ENCODE measurements around the gene PRKG2. TPM values are rescaled to one million over a fixed set of nuclear protein-coding genes. Genes with fewer than 3 reads are reported as not detected.

The PRKG2 gene
- total and polyA plus RNA-seq, 10 of the 15 experiments (the other 5 are each of a cell fraction or from before 2014, with no cell fraction given): not detected

- H3K27me3 ChIP-seq (replicated peaks in 1 of 2; ENCODE audit: control insufficient read depth in 2 of 2, insufficient read depth in 2 of 2, low read length in 1 of 2): no peaks in the 10 kb centered on the region
- ATAC-seq: no peak
- no peak for FAIRE-seq
- no peak overlapping the region for H3K4me2 ChIP-seq (ENCODE audit: control insufficient read depth, insufficient read depth)
- no peak overlapping the region for H2AFZ ChIP-seq (ENCODE audit: control insufficient read depth, low read depth, low read length)
- no peak overlapping the region for H3K9ac ChIP-seq (ENCODE audit: control insufficient read depth, insufficient read depth, low read length)
- H3K27ac ChIP-seq (ENCODE audit: control insufficient read depth, insufficient read depth): no peak overlapping the region
- no peak for DNase-seq (ENCODE audit: low read depth, low spot score)
- H3K79me2 ChIP-seq (ENCODE audit: control insufficient read depth, insufficient read depth, low read length): no peaks in the 10 kb centered on the region
- RAD21 ChIA-PET (ENCODE audit: unreplicated experiment): no interaction called here
- 0% methylated on average over 1 of the region's 1 CpG for WGBS (ENCODE audit: insufficient coverage, insufficient replicate concordance, low lambda C conversion rate, missing lambda C conversion rate)
- intact Hi-C loops (cut with micrococcal nuclease; ENCODE audit: unreplicated experiment): no loop called here
- in situ Hi-C loops (cut with MboI): no loop called here
- no peaks in the 10 kb centered on the region for H3K4me1 ChIP-seq (ENCODE audit: control insufficient read depth, insufficient read depth, low read length)
- H3K4me3 ChIP-seq: no peak overlapping the region
- CTCF ChIA-PET: no interaction called here
- POLR2A ChIA-PET: no interaction called here
- no TSS peak for BruUV-seq (replicated peaks)
- SMC1A ChIA-PET (ENCODE audit: uncharacterized antibody, unreplicated experiment): no interaction called here
- no peaks in the 10 kb centered on the region for H4K20me1 ChIP-seq (ENCODE audit: control insufficient read depth, insufficient read depth)
- H3K9me3 ChIP-seq (replicated peaks; ENCODE audit: control insufficient read depth, insufficient read depth, low read length): no peaks in the 10 kb centered on the region
- no peaks in the 10 kb centered on the region for H3K36me3 ChIP-seq (ENCODE audit: control insufficient read depth in 2 of 2, insufficient read depth in 2 of 2, low read length in 1 of 2)
- no peak for TF ChIP-seq ZSCAN29 (IDR thresholded peaks at IDR 0.05)
- no peak for TF ChIP-seq ZNF207 (IDR thresholded peaks at IDR 0.05; ENCODE audit: borderline replicate concordance)
- TF ChIP-seq ZBTB4 (CRISPR knock-in tag; IDR thresholded peaks at IDR 0.05): no peak
- no peak for TF ChIP-seq CEBPZ (IDR thresholded peaks at IDR 0.05; ENCODE audit: low read depth, low read length)
- no peak for TF ChIP-seq ZZZ3 (IDR thresholded peaks at IDR 0.05; ENCODE audit: control insufficient read depth, insufficient read length, low read depth)
- no peak for TF ChIP-seq JUND (IDR thresholded peaks at IDR 0.05; ENCODE audit: low read depth, low read length)
- no peak for TF ChIP-seq HCFC1 (IDR thresholded peaks at IDR 0.05; ENCODE audit: low read length)
- TF ChIP-seq RUNX3 (IDR thresholded peaks at IDR 0.05; ENCODE audit: low read length): no peak
- no peak for TF ChIP-seq FOXK2 (IDR thresholded peaks at IDR 0.05)
- TF ChIP-seq RB1 (IDR thresholded peaks at IDR 0.05; ENCODE audit: borderline replicate concordance): no peak
- no peak for TF ChIP-seq ZBTB40 (IDR thresholded peaks at IDR 0.05; ENCODE audit: borderline replicate concordance)
- no peak for TF ChIP-seq CBX3 (IDR thresholded peaks at IDR 0.05; ENCODE audit: borderline replicate concordance, low read depth)
- no peak for TF ChIP-seq POU2F2 (IDR thresholded peaks at IDR 0.05; ENCODE audit: borderline replicate concordance, low read depth, low read length)
- TF ChIP-seq SIN3A (IDR thresholded peaks at IDR 0.05; ENCODE audit: low read depth, low read length): no peak
- TF ChIP-seq CREB1 (IDR thresholded peaks at IDR 0.05; ENCODE audit: low read depth): no peak
- TF ChIP-seq NR2C2 (IDR thresholded peaks at IDR 0.05; ENCODE audit: borderline replicate concordance, control insufficient read depth, insufficient read length, low read depth): no peak
Observed at GRCh38 chr4:81116566-81116965, 98.5 kb downstream of the PRKG2 start.
